ENCODE measurements around the gene RASSF1.

RASSF1 gene

DNA sequence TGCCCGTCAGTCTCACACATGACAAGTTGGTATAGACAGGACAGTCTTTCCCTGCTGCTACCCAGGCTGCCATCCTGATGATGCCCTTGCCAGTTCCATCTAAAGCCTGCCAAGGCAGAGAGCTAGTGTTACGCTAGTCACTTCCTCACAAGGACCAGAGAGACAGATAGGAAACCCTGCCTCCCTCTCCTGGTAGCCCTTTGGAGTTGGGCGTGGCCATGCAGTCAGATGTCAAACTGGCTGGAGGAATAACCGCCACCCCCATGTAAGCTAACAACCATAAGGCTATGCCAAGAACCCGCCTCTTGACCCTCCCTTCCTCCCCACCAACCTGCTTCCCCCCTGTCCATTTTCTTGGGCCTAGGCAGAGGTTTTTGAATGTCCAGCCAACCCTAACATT, 15.9 kb upstream of the RASSF1 start:
- Histone ChIP-seq H3K4me1 (ENCODE audit: control insufficient read depth, low read length) (peaks cover 37% of the 10 kb centered on the region), H4K20me1 (ENCODE audit: control insufficient read depth, insufficient read depth, low read depth, low read length) (peaks cover 23% of the 10 kb centered on the region), H3K4me2 (ENCODE audit: low read length) (peak overlapping the region; percentile 79), H3K9me3 (ENCODE audit: control insufficient read depth, insufficient read depth, low read length) (no peaks in the 10 kb centered on the region), H3K27ac (ENCODE audit: low read depth, low read length) (no peak overlapping the region), H3K4me3 (ENCODE audit: low read length) (peak overlapping the region; percentile 92), H3F3A (ENCODE audit: control insufficient read depth, insufficient read depth) (0 out of 2 replicates have a peak, but pooled peaks cover 4% of the 10 kb centered on the region), H3K9me2 (replicated peaks; ENCODE audit: control insufficient read depth, low read length) (no peaks in the 10 kb centered on the region), H3K79me2 (ENCODE audit: control insufficient read depth, low read length) (peaks cover 54% of the 10 kb centered on the region), H3K27me3 (ENCODE audit: control insufficient read depth, low read length) (no peaks in the 10 kb centered on the region), H3K36me3 (ENCODE audit: control insufficient read depth, low read length) (peaks cover 58% of the 10 kb centered on the region)
- no peak for TF ChIP-seq EZH2phosphoT487 (IDR thresholded peaks at IDR 0.05; ENCODE audit: borderline replicate concordance, low read length)
- TF ChIP-seq, protein P1, sequence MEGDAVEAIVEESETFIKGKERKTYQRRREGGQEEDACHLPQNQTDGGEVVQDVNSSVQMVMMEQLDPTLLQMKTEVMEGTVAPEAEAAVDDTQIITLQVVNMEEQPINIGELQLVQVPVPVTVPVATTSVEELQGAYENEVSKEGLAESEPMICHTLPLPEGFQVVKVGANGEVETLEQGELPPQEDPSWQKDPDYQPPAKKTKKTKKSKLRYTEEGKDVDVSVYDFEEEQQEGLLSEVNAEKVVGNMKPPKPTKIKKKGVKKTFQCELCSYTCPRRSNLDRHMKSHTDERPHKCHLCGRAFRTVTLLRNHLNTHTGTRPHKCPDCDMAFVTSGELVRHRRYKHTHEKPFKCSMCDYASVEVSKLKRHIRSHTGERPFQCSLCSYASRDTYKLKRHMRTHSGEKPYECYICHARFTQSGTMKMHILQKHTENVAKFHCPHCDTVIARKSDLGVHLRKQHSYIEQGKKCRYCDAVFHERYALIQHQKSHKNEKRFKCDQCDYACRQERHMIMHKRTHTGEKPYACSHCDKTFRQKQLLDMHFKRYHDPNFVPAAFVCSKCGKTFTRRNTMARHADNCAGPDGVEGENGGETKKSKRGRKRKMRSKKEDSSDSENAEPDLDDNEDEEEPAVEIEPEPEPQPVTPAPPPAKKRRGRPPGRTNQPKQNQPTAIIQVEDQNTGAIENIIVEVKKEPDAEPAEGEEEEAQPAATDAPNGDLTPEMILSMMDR (IDR thresholded peaks at IDR 0.05; ENCODE audit: low read depth, low read length, poor library complexity, severe bottlenecking): no peak

DNA sequence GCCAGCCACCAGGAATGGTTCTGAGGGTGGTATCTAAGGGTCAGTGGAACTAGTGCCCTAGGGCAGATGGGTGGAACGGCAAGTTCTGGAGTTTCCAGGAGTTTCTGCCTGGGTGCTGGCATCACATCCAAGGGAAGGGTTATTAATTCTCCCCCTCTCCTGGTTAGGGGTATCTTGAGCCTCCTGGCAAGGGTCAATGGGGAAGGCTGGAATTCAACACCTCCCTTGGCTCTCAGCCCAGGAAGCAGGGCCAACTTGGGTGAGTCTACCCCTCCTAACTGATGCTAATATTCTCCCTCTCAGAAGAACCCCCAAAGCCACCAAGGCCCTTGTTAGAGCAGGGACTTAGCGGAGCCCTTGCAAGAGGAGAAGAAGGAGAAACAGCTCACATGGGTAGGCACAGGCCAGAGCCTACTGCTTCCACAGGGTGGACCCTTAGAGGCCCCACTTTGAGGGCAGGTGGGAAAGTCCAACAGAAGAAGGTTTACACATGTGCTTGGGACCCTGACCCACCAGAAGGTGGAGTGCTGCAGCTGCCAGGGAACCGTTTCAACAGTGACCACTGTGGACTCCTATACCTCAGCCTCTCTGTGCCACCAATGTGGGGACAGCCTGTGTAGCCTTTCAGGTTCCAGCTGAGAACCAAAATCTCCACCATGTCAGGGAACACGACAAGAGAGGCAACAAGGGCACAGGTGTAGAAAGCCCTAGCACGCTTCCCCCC, 15.4 kb upstream of the RASSF1 start:
- no peak for TF ChIP-seq EZH2phosphoT487 (IDR thresholded peaks at IDR 0.05; ENCODE audit: borderline replicate concordance, low read length)
- TF ChIP-seq, protein P1 (IDR thresholded peaks at IDR 0.05; ENCODE audit: low read depth, low read length, poor library complexity, severe bottlenecking): no peak
- H3F3A ChIP-seq (ENCODE audit: control insufficient read depth, insufficient read depth): 0 out of 2 replicates have a peak, but pooled peaks cover 4% of the 10 kb centered on the region
- peak overlapping the region; percentile 79 for H3K4me2 ChIP-seq (ENCODE audit: low read length)
- H3K9me3 ChIP-seq (ENCODE audit: control insufficient read depth, insufficient read depth, low read length): no peaks in the 10 kb centered on the region
- no peaks in the 10 kb centered on the region for H3K27me3 ChIP-seq (ENCODE audit: control insufficient read depth, low read length)
- peaks cover 23% of the 10 kb centered on the region for H4K20me1 ChIP-seq (ENCODE audit: control insufficient read depth, insufficient read depth, low read depth, low read length)
- peaks cover 58% of the 10 kb centered on the region for H3K36me3 ChIP-seq (ENCODE audit: control insufficient read depth, low read length)
- H3K4me1 ChIP-seq (ENCODE audit: control insufficient read depth, low read length): peaks cover 42% of the 10 kb centered on the region
- peaks cover 60% of the 10 kb centered on the region for H3K79me2 ChIP-seq (ENCODE audit: control insufficient read depth, low read length)
- peak overlapping the region; percentile 92 for H3K4me3 ChIP-seq (ENCODE audit: low read length)
- no peaks in the 10 kb centered on the region for H3K9me2 ChIP-seq (replicated peaks; ENCODE audit: control insufficient read depth, low read length)
- no peak overlapping the region for H3K27ac ChIP-seq (ENCODE audit: low read depth, low read length)

DNA sequence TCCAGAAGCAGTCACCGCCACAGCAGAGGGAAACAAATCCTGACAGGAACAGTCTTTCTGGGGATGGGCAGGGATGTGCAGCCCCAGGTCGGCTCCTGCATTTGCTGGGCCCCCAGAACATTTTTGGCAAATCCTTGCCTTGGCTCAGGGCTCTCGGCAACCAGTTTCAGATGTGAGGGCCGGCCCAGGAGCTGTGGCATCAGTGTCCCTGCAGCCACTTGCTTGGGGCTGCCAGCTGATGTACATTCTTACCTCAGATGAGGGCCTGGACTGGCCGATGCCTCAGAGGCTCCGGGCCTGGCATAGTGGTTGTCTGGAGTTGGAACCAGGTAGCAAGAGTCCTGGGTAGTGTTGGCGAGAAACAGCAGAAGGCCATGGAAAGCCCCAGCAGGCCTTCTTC, 14.2 kb upstream of the RASSF1 start:
- H3K4me2 ChIP-seq (ENCODE audit: low read length): no peak overlapping the region
- H3K9me2 ChIP-seq (replicated peaks; ENCODE audit: control insufficient read depth, low read length): no peaks in the 10 kb centered on the region
- H3K27me3 ChIP-seq (ENCODE audit: control insufficient read depth, low read length): no peaks in the 10 kb centered on the region
- H3K79me2 ChIP-seq (ENCODE audit: control insufficient read depth, low read length): peaks cover 67% of the 10 kb centered on the region
- no peaks in the 10 kb centered on the region for H3K9me3 ChIP-seq (ENCODE audit: control insufficient read depth, insufficient read depth, low read length)
- no peak overlapping the region for H3K4me3 ChIP-seq (ENCODE audit: low read length)
- peaks cover 23% of the 10 kb centered on the region for H4K20me1 ChIP-seq (ENCODE audit: control insufficient read depth, insufficient read depth, low read depth, low read length)
- H3K27ac ChIP-seq (ENCODE audit: low read depth, low read length): no peak overlapping the region
- H3K36me3 ChIP-seq (ENCODE audit: control insufficient read depth, low read length): peaks cover 58% of the 10 kb centered on the region
- 0 out of 2 replicates have a peak, but pooled peaks cover 4% of the 10 kb centered on the region for H3F3A ChIP-seq (ENCODE audit: control insufficient read depth, insufficient read depth)
- peaks cover 47% of the 10 kb centered on the region for H3K4me1 ChIP-seq (ENCODE audit: control insufficient read depth, low read length)
- TF ChIP-seq, protein P1 (IDR thresholded peaks at IDR 0.05; ENCODE audit: low read depth, low read length, poor library complexity, severe bottlenecking): no peak
- no peak for TF ChIP-seq EZH2phosphoT487 (IDR thresholded peaks at IDR 0.05; ENCODE audit: borderline replicate concordance, low read length)
